Inflammatory macrophage treated with lipopolysaccharide for 1 hour (primary cell): Measurements from ENCODE around the gene CELF4.

Experiments
- DNase-seq, 2 donors: peaks; one replicate each; pipeline ENCODE4 v3.0.0-alpha.2; 2020 to 2022

The CELF4 gene

DNA sequence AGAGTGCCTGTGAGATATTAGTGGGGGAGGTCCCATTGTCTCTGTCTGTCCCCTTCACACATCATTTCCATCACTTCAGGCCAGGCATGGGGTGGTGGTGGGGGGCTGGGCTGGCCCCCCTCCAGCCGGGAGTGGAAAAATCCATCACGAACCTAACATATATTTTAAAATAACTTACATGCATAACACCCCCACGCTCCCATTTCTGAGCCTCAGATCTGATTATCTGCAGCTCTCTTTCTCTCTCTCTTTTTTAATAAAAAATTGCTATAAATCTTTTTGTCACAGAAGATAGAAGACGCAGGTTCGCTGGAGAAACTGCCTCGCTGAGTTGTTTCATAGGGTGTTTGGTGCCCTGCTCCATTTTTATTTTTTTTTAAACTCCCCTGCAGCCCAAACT lies 159.8 kb downstream of the CELF4 start:
- DNase-seq = no peak

DNA sequence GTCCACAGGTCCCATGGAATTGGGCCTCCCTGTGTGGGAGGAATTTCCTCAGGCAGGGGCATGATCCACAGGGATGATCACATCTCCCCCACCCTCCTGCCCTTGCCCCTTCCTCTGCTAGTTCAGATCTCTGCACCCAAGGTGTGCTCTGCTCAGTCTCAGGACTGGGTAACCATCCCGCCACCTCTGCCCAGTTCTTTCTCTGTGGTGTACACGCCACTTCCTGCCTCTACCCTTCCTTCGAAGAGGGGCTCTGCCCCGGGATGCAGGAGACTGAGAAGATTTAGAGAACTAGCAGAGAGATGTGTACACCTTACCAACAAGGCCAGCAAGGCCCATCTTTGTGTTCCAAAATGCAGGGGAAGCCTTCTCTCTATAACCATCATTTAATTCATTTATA lies 160.4 kb downstream of the CELF4 start:
- DNase-seq = no peak

DNA sequence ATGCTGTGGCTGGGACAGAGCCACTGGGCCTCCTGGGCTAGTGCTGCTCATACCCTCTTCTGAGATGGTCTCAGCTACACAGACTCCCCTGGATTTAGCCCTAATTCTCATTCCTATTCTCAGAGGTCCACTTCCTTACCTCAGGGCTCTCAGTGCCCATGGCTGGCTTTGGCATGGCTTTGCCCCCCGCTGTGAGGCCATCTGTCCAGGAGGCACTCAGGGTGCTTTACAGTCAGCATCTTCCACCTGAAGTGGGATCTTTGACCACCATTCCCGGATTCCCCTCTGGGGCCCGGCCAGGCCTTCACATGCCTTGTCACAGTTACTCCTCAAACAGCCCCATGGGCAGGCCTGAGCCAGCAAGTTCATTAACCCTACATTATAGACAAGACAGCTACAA lies 161.8 kb downstream of the CELF4 start:
- DNase-seq = no peak

DNA sequence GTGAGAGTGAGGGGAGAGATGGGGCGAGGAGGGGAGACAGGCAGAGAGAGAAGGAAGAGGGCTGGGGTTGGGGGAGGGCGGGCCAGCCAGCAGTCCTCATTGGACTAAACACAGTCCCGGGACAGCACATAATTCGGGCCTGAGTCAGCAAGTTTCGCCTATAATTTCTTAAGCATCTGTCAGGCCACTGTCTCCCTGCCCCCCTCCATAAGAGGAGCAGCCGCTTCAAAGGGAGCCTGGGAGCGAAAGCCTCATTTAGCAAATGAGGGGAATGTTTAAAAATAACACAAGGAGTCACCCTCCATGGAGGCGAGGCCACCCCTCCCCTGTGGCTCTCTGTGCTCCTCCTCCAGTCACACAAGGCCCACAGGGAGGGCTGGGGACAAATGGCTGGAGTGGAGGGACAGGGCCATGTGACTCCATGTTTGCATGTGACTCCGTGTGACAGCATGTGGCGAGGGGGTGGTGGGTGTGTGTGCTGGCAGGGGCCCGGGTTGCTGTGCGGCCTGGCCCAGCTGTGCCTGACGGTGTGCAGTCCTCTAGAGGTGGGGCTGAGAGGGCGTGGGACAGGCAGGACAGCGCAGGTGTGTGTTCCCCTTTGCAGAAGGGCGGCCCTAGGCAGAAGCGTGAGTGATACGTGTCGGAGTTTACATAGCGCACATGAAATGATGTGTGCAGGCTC lies 162.4 kb downstream of the CELF4 start:
- DNase-seq = no peak

DNA sequence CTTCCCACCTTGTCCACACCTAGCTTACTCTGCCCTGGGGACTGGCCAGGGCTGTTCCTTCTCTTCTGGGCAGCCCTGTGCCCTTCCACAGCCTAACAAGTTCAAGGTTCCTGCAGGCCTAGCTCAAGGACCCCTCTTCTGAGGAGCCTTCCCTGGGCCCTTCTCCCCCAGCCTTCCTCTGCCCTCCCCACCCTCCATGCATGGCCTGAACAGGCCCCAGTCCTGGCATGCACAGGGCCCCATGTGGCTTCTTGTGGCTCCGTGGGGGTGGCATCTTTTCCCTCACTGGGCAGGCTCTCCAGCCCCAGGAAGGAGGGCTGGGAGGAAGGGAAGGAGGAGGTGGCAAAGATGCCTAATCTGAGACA lies 162.9 kb downstream of the CELF4 start:
- DNase-seq = no peak

DNA sequence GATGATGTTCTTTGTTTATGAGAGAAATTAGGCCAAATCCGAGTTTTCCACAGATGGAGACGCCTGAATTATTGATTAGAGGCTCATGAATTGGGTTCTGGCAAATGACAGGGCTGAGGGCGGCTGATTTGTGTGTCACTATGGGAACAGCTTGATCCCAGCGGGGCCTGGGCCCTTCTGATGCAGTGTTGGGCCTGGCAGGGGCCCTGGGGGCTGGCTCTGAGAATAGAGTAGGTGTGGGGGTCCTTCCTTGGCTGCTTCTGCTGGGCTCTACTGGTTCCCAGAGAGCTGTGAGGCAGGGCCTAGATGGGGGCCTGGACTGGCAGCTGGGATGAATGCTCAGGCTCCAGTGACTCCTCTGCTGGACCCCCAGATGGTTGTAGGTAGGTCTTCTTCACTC lies 164.8 kb downstream of the CELF4 start:
- no peak for DNase-seq

DNA sequence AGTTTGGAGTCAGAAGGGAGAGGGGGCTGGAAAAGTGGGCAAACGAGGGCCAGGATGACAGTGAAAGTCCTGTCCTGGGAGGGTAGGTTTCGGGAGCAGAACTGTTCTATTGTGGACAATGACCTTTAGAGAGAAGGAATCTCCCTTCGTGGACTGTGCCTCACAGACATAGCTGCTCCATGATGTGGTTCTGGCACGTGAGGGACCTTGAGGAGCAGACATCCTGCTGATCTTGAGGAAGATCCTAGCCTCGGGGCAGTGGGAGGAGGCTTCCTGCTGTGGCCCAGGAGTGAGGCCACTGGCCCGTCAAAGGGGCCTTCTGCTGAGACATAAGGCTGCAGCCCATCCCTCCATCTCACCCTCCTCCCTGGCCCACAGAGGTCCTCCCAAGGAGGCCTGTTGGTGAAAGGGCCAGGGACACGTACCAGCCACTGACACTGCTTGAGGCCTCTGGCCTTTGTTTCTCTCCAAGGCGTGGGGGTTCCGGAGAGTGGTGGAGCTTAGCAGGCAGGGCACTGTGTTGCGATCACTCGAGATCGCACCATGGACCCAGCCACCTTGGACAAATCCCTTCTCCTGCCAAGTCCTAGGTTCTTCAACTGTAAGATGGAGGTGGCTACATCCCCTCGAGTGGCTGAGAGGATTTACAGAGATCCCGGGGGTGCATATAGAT lies 167.2 kb downstream of the CELF4 start:
- no peak for DNase-seq

DNA sequence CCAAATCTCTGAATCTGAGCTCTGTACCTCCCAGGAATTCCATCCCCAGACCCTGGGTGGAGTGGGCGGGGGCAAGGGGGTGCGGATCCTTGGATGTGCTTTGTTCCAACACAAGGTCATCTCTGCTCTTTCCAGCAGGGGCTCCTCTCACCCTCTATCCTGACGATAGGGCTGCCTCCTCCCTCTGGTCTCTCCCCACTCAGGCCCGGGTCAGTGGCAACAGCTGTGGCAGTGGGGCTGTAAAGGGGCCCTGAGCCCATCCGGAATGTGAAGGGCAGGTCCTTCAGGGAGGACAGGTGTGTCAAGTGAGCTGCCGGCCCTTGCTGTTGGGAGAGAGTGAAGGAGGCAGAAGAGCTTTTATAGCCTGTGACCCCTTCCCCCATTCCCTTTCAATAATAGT lies 167.8 kb downstream of the CELF4 start:
- DNase-seq = no peak

DNA sequence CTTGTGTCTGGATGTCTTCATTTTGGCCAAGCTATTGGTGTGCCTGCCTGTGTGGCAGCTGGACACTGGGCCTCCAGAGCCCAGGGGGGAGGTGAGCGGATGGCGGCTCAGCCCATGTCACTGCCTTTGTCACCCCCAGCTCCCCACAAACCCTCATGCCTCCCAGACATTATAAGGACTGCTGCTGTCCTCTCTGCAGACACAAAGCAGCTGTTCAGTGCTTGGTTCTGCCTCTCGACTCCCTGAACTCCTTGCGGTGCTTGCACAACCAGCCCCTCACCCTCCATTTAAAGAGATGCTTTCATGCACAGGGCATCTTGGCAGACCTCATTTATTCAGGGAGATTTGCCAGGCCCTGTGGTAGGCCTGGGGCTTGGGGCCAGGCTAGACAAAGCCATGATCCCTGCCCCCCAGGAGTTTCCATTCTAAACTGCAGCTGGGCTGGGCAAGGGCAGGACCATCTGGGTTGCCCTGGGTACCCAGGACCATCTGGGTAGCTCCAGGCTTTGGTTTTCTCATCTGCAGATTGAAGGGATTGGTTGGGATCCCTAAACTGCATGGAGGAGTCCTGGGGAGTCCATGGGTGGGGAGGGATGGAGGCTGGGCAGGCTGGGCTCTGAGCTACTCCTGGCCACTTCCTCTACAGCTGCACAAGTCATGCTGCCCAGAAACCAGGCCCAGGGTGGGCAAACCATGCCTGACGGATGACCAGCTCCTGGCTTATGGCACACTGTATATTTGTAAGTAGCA lies 168.5 kb downstream of the CELF4 start:
- no peak for DNase-seq

DNA sequence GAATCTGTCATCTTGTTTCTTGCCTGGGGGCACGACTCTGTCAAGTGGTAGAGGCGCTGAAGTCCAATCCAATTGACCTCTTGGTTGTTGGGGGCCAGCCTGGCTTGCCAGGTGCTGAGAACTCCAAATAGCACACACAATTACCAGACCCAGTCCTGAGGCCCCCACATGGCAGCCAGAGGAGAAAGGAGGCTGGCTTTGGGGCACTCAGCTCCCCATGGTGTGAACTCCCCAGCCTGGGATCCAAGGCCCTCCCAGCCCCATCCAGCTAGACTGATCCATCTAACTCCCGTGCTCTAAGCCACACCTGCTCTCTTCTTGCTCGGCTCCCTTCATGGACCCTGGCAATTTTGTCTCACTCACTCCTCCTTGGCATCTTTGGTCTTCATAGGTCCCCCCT lies 170.0 kb downstream of the CELF4 start:
- no peak for DNase-seq

DNA sequence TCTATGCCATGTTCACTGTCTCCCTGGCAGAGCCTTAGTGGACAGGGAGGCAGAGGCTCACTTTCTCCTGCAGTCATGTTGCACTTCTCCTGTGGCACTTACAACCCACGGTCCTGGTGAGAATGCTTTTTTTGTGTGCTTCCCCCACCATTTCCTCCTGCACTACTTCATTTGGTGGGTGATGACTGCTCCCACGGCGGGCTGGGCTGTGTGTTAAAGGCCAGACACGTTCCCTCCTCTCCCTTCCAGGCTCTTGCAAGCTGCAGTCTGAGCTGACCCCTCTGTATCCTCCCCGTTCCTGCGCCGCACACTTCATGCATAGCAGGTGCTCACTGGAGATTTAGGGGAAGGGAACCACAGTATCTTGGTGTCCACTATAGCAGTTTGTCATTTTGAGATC lies 170.5 kb downstream of the CELF4 start:
- no peak for DNase-seq

DNA sequence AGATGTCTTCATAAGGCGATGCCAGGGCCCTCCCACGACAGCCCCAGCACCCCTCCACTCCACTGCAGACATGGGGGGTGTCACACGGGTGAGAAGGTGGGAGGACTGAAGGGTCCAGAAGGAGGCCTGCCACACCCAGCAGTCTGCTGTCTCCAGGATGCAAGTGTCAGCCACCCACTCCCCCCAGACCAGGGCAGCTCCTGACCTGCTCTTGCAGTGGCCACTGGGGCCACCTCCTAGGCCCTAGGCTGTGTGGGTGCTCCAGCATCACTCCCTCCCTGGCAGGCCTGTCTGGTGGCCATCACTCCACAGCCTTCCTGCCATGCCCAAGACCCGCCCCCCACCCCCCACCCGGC lies 171.0 kb downstream of the CELF4 start:
- no peak for DNase-seq

DNA sequence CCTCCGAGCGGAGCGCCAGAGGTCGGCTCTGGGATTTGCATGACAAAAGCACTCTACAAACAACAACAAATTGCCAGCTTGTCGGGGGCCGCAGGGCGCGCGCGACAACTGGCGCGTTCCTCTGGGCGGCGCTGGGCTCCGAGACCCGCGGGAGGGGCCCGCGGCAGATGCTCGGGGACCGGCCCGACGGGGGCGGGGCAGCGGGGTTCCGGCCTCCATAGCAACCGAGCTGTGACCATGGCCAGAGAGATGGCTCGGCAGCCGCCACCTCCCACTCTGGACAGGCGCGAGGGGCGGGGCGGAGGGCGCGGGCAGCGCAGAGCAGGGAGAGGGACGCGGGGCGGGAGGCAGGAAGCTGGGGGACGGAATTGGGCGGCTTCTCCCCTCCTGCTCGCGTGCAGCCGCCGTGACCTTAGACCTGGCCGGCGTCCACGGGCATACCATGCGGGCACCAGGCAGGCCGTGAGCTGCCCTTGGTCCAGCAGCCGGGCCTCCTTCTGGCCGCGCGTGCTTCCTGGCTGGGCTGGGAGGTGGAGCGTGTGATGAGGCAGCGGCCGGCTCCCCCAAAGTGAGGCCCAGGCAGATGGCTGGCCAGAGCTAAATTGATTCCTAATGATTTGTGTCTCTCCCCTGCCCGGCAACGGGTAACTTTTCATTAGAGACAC lies 171.5 kb downstream of the CELF4 start:
- DNase-seq = no peak

DNA sequence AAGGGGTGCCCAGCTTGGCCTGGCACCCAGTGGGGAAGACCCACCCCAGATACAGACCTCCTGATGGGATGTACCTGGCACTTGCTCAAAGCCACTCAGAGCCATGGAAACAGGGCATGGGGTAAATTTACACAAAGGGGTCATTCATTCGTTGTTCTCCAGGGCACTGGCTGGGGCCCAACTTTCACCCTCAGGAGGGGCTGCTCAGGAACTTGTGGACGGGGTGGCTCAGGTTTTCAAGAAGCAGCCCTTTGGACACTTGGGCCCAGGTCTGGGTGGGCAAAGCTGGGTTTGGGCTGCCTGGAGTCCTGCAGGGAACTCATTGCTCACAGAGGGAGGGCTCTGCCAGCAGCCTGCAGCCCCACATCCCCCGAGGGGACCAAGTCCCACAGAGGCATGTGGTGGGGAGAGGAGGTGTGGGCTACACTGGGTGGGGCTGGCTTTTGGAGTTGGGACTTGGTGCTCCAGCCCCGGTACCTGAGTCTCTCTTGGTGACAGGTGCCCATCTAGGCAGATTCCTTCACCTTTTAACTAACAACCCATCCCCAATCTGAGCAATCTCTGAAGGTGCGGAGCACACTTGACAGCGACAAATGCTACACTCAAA lies 172.3 kb downstream of the CELF4 start:
- no peak for DNase-seq

DNA sequence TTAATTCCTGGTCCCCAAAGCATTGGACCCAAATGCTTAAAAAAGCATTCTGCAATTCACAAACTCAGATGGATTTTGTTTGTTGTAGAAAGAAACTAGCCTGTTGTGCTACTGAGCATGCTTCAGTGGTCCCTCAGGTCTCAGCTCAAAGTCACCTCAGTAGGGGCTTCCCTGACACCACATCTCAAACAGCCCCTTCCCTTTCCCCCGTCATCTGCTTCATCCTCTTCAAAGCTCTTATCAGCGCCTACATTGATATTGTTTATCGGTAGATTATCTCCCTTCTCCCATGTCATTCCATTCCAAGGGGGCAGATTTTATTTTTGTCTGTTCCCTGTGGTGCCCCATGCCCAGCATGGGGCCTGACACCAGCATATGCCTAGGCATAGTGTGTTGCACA lies 172.9 kb downstream of the CELF4 start:
- DNase-seq = no peak

DNA sequence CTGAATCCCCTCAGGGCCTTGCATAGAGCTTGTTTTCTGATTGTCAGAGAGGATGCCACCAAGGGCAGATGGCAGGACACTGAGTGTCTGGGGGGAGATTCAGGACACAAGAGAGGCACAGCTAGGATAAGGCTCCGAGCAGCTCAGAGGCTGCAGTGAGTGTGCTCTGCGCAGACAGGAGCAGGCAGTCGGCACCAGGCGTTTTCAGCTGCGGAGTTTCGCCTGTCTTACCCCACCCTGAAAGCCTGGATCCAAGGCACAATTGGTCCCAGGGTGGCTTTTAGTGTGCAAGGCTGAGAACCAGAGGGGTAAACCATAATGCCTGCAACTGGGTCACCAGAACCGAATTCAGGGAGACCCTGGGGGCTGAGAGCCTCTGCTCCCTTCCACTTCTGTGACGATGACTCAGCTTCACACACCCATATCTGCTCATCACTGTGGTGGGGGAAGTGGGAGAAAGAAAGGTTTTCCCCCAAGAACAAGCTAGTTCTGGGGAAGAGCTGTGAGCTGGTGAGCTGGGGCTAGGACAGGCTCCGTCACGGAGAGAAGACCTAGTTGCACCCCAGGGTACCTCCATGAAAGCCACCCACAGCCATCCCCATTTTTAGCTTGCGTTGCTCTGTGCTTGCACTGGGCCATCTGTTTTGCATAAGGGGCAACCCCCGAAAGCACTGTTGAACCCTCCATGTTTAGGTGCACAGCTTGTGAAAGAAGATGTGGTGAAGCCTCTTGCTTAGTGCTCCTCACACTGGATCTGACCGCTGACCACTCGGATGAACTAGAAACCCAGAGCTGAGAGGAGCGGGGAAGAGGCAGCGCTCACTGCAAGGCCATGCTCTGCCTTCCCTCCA lies 173.7 kb downstream of the CELF4 start:
- DNase-seq = no peak

DNA sequence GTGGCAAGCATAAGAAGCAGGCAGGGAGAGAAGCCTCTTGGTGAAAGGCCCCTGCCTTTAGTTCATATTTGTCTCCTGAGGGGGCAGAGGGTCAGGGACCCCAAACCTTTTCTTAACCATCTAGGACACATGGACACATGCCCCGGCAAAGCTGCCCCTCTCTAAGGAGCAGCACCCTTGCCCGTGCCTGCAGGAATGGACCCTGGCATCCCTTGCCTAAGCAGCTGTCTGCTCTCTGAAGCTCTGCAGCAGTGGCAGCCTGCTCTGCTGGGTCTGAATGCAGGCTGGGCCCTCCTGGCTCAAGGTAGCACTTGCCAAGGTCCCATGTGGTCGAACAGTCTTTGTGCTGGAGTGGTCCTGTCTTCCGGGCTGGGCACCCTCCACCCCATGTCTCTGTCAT lies 174.4 kb downstream of the CELF4 start:
- no peak for DNase-seq

DNA sequence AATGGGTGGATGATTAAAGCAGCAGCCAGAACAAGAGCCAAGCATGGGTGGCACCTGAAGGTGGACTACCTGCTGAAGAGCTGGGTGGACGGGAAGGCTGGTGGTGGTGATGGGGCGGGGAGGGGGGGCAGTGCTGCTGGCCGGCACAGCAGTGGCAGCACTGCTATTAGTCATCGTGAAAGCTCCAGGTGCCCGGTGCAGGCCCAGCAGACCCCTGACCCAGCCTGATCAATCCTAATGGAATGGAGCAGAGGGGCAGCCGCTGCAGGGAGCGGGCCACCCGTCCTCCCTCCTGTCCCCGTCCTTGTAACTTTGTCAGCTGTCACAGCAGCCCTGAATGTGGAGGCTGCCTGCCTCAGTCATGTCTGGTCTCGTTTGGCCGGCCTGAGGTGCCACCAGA lies 174.9 kb downstream of the CELF4 start:
- DNase-seq = no peak

DNA sequence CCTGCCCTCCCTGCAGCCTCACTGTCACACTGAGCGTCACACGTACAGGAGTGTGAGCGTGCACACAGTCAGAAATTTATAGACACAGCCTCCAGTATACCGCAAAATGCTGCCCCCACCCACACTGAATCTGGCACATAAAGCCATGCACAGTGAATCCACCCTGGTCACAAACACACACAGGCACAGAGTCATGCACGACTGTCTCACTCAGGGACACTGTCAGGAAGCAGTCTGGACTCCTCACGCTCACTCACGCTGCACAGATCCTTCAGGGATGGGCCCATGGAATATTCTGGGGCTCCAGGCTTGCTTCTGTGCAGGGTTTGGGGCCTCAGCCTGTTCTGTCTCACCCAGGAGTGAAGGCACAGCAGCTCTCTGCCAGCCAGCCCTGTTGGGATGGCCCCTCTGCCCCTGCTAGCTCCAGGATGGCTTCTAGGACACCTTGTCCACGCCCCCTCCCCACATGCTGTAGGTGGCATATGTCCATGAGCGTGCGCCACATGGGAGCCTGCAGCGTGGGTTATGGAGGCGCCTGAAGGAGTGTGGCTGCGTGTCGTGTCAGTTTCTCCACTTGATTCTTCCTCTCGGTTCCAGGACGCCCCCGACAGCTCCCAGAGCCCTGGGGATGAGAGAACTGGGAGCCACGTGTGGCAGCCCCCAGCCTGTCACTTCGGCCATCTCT lies 175.8 kb downstream of the CELF4 start:
- DNase-seq = no peak

DNA sequence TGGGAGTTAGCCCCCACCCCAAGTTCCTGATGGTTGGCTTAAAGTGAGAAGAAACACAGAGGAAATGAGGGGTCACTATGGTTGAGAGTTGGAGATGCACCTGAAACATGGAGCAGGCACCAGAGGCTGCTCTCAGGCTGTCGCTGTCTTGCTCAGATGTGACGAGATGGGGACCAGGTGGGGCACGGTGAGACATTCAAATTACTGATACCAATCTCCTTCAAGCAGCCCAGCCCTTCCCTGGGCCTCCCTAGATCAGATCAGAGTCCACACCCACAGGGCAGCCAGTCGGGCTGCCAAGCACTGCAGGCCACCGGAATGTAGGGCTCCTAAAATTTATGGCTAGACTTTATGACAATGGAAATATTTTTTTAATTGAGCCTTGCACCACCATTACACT lies 176.6 kb downstream of the CELF4 start:
- no peak for DNase-seq

DNA sequence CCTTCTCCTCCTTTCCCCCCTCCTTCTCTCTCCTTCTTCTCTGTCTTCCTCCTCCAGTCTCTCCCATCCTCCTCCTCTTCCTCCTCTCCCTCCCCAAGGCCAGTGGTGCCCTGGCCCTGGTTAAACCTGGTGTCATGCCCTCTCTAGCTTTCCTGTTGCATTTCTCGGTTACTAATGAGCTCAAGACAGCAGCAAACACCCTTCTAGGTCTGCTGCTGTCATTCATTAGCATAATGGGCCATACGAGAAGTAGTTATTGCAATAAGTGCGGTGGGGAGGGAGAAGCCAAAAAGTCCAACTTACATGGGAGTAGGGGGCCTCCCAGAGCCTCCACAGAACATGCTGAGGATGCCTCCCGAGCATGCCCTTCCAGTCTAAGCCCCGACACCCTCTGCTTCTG lies 177.2 kb downstream of the CELF4 start:
- no peak for DNase-seq
